NCI-H1105 (cell line): Measurements from ENCODE around the gene MTR.

Experiments
- DNase-seq: peaks from one replicate; lab custom pipeline; 2025; lab: John Stamatoyannopoulos, UW

Gene MTR

DNA sequence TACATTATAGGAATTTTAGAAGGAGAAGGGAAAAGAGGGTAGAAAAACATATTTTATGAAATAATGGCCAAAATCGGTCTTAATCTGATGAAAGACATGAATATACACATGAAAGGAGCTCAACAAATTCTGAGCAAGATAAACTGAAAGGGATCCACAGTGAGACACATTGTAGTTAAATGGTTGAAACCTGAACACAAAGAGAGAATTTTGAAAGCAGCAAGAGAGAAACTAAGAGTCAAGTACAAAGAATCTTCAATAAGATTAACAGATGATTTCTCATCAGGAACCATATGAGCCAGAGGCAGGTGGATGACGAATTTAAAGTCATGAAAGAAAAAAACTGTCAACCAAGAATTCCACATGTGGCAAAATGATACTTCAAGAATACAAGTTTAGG is 15.8 kb upstream of the MTR start:
- DNase-seq = no peak

DNA sequence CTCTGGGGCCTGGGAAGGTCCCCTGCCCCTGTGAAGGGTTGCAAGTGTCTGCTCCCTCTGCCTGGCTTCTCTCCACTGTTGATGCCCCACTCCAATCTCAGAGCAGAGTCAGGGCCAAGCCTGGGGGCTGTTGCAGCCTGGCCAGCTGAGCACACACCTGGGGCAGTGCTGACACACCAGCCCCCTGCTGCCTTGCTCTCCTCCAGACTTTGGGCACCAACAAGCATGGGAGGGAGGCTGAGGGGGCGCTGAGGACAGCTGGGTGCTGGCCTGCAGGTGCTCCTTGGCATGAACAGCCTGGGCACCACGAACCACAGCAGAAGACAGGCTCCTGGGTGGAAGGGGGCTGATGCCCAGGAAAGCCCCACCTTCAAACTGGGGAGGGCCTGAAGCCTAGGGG is 9.6 kb upstream of the MTR start:
- no peak for DNase-seq

DNA sequence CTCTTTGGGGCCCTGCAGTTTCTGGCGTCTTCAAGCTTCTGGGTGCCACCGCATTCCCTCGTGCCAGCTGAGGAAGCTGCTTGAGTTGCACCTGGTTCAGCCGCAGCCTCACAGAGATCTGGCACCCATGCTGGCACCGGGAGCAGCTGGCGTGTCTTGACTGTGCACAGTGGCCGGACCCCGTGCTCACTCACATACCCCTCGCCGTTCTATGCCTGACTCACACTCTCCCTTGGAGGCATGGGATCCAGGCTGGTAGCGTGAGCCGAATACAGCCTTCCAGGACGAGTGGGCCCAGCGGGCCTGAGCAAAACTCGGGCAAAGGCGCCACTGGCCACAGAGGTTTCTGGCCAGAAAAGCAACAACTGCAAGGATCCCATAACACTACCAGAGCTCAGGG is 8.6 kb upstream of the MTR start:
- DNase-seq = no peak

DNA sequence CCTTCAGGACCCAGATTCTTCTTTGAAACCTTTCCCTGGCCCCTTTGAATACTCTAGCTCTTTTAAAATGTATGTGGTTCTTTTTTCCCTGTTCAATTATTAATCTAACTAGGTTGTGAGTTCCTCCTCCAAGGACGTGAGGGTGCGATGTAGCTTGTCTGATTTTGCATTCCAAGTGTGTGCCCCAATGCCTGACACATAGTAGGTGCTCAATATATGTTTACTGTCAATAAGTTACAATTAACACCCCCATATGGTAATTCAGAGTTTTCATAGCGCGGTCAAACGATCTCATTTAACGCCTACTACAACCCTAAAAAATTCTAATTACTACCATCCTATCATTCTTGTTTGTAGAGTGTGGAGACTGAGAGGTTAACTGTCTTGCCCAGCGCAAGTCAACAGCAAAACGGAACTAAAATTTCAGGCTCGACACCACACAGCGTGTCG is 482 bp upstream of the MTR start:
- no peak for DNase-seq

DNA sequence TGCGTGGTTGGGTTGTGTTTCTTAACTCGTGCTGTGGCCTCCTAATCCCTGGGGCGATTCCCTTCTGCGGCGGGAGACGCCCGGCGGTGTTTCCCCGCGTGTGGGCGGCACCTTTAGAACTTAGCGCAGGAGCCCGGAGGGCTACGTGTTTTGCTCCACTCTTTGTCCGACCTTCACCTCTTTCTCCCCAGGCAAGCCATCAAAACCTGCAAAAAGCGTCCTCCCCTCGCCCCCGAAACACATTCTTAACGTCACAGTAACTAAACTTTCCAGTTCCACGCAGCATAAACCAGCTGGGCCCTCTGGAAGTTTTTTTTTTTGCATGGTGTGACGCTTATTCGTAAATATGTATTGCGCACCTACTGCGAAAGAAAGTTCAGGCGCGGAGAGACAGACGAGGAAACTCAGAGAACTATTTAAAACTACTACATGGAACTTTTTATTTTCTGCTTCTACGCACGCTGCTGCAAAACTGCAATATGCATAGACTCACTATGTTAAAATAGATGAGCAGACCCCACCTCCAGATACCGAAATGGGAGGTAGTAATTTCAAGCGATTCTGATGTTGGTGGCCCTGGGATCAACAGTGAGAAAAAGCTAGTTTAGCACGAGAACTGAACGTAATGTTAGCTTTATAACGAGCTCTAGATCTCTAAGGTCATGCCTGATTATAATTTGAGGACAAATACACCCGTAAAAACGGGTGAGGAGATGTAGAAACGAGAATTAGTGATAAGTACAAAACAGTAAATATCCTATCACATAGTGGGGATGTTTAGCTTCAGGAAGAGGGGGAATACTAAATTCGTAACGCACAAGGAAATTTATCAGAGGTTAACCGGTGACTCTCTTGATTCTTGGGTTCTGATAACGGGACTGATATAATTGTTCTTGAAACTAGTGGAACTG is 920 bp downstream of the MTR start:
- DNase-seq = no peak

DNA sequence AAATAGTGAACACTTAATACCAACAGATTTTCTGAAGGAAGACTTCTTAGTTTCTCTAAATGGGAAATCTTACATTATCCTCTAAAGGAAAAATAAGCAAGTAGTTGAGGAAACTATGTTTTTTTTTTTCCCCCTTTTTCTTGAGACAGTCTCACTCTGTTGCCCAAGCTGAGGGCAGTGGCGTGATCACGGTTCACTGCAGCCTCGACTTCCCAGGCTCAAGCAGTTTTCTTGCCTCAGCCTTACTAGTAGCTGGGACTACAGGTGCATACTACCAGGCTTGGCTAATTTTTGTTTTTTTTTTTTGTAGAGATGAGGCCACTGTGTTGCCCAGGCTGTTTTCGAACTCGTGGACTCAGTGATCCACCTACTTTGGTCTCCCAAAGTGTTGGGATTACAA is 3.9 kb downstream of the MTR start:
- DNase-seq = no peak

DNA sequence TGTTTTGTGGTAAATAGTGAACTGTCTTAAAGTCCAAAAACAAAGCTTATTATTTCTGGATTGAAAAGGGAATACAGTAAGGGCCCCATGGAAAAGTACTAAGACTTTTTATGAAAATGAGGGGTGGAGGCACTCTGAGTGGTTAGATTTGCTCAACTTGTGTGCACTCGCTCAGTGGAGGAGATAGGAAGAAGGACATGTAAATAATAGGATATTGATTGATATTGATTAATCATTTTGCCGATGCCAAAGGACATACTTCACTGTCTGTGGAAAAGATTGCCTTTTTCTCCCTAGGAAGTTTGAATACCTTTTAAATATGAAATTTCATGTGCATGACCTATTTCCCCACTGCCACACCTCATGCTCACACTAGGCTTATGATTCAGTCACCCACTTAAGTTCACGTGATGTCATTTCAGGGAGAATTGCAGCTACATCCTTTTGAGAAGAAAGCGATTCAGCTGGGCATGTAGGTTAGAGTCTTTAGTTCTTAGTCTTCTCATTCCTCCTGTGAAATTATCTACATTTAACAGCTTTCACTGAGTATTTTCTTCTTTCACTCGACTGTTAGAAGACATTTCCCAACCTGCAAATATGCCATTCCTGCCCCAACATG is 5.0 kb downstream of the MTR start:
- DNase-seq = no peak

DNA sequence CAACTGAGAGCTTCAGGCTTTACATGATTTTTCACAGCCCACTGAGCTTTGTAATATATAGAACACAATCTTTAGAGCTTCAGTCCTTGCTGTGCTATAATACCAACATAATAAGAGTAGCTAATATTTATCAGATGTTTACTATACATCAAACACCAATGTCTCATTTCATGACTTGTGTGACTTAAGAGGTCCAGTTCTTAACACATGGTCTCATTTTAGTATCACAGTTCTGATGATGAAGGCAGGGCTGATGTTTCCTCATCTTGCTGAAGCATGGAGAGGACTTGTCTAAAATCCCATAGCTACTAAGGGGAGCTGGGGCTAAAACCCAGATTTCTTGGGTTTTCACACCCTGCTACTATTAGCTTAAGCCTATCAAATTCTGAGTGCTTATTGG is 5.5 kb downstream of the MTR start:
- no peak for DNase-seq

DNA sequence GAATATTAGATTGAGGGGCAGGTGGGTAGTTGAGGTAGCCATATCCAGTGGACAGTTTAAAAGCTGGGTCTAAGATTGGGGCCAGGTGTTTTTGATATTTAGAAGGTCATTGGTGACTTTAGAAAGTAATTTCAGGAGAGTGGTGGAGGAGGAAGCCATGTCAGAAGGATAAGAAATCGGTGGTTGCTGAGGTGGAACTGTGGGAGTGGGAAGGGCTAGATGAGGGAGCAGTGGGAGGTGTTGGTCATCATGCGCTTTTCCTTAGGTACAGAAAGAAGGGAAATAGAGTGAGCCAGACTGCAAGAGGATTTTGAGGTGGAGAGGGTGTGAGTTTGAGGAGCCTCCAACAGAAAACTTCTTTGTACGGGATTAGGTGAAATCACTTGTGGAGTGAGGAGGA is 7.2 kb downstream of the MTR start:
- DNase-seq = no peak

DNA sequence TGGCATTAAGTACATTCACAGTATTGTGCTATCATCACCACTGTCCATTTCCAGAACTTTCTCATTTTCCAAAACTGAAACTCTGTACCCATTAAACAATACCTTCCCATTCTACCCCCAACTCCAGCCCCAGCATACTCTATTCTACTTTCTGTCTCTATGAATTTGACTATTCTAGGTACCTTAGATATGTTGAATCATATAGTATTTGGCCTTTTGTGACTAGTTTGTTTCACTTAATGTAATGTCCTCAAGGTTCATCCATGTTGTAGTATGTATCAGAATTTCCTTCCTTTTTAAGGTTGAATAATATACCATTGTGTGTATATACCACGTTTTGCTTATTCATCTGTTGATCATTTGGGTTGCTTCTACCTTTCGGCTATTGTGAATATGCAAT is 11.5 kb downstream of the MTR start:
- DNase-seq = no peak

DNA sequence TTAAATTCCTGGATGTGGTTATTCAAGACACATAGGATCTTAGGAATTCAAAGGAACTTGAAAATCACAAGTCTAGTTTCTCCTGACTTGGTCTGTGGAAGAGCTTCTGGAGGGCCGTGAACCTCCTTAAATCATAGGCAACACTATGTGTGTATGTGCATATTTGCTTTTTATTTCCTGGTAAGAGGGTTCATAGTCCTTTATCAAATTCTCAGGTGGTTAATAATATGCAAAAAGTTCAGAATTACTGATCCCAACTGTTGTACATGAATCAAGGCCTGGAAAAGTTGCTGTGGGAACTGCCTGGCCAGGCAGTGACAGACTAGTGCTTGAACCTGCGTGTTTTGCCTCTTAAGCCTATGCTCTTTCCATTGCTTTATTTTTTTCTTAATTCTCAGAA is 12.9 kb downstream of the MTR start:
- DNase-seq = no peak

DNA sequence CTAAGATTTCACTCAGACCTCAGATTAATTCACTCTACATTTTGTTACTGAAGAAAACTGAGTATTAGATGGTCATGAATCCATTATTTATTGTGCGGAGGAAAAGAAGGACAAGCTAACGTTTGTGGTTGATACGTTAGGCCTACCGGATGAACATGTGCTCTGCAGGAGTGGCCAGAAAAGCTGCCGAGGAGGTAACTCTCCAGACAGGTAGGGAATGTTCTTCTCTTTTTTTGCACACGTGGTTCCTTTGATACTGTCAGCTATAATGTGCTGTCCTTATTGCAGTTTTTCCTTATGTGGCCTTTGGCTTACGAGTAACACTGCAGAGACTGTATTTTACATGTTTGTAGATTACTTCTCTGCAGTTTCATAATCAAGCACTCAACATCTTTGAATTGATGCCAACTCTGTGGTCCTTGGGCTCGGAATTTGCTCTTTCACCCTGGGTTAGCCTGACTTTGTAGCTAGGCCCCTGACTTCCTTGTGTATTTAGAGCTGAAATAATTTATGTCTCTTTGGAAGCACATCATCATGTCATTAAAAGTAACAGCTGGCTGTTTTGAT is 13.6 kb downstream of the MTR start:
- peak; percentile 61 for DNase-seq

DNA sequence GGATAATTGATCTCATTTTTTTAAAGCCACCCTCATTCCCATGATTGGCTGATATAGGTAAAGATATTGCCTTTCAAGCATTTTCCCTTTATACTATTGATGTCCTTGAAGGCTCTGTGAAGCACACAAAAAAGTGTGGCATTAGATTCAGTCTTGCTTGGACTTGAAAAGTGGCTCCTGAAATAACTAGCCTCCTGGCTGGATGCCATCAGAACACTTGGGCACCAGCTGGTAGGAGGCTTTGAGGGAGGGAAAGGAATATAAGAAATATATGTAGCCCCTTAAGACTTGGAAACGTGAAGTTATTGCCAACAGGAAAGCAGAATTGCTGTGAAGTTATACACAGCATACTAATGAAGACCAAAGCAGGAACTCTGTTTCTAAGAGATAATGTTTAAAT is 14.1 kb downstream of the MTR start:
- peak; percentile 61 for DNase-seq

DNA sequence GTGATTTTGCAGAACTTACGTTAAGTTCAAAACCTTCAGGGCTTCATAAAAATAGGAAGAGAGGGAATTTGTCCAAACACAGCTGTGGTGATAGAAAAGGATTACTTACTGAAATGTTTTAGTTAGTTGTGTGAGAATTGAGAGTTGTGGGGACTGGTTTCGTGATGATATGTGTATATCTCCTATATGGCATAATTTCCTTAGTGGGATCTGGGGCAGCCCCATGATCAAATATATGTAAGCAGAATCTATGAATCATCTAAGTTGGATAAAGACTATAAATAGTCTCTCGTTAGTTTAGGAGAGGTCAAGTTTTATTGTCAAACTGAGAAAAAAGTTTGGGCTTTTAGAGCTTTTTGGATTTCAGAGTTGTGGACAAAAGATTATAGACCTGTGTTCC is 14.9 kb downstream of the MTR start:
- no peak for DNase-seq

DNA sequence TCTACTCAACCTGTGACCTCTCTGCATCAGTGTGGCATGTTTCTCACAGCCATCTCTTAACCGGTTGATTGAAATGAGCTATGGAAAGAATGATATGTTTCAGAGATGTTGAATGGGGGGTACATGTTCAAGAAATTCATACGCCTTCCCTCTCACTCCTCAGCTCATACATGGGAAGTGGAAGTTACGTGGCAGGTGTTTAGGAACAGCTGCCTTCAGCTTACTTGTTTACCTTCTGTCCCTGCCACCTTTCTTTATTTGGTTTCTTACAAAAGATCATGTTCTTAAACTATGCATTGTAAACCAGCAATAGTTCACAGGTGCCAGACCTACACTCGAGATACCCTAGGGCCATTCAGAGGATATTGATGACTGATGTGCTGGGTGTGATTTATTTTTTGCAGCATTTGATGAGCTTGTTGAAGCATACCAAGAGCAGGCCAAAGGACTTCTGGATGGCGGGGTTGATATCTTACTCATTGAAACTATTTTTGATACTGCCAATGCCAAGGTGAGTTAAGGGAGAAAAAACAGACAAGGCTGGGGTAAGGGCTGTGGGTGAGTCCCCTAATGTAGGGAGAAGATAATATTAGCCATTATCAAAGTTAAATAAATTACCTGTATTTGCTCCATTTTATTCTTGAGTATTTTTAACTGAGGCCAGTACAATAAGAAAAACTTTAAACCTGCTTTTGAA is 17.4 kb downstream of the MTR start:
- no peak for DNase-seq

DNA sequence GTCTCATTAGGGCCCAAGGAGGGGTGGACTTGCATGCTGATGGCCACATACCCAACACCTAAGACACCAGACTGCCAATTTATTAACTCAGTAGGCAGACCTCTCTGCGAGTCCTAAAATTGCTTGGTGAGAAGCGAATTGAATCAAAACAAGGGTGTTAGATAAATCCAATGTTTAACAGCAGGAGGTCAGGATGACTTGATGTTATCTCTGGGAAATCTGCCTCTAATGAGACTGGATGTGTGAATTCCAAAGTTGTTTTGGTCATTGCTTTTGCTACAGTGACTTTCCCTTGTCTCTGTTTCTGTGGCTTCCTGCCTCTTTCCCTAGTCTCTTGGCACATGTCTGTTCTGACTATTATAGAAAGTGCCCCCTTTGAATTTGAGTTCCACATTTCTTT is 20.8 kb downstream of the MTR start:
- no peak for DNase-seq

DNA sequence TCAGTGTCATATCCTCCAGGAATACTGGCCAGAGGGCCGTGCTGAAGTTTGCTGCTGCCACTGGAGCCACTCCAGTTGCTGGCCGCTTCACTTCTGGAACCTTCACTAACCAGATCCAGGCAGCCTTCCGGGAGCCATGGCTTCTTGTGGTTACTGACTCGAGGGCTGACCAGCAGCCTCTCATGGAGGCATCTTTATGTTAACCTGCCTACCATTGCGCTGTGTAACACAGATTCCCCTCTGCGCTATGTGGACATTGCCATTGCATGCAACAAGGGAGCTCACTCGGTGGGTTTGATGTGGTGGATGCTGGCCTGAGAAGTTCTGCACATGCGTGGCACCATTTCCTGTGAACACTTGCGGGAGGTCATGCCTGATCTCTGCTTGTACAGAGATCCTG is 24.8 kb downstream of the MTR start:
- DNase-seq = no peak

DNA sequence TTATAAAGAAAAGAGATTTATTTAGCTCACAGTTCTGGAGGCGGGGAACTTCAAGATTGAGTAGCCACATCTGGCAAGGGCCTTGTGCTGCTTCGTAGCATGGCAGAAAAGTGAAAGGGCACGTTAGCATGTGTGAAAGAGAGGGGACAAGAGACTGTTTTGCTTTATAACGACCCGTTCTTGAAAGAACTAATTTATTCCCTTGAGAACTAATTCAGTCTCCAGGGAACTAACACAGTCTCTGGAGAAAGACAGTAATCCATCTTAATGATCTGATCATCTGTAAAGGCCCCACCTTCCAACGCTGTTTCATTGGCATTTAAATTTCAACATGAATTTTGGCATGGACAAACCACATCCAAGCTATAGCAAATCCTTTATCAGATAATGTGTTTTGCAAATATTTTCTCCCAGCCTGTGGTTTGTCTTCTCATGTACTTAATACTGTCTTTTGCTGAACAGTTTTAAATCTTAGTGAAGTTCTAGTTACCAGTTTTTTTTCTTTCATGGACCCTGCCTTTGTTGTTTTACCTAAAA is 26.1 kb downstream of the MTR start:
- no peak for DNase-seq

DNA sequence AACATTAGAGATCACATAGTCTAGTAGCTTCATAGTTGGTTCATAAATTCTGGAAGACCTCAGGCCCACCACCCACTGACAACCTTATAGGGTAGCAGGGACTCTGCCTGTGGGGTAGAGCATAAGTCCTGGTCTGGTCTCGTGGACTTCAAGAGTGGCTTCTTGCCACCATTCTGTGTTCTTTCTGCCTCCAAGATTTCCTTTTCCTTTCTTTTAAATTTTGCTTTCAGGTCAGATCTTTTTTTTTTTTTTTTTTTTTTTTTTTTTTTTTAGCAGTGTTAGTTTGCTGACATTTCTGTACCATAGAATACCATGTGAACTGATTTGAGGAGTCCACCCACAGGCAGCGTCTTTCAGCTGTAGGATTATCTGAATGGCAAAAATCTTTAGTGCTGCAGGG is 28.5 kb downstream of the MTR start:
- no peak for DNase-seq

DNA sequence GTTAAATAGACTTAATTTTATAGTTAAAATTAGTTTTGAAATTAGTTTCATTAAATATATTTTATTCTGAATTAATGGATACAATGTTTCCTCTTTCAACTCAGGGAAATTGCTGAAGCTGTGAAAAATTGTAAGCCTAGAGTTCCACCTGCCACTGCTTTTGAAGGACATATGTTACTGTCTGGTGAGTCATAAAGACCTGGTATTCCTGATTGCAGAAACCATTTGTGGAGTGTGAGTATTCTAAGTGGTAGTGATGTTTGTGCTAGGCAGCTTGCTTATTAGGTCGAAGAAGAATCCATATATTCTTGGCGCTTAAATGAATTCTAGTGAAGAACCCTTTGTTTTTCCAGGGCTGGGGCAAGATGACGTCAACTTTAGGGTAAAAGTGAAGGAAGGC is 34.0 kb downstream of the MTR start:
- no peak for DNase-seq

DNA sequence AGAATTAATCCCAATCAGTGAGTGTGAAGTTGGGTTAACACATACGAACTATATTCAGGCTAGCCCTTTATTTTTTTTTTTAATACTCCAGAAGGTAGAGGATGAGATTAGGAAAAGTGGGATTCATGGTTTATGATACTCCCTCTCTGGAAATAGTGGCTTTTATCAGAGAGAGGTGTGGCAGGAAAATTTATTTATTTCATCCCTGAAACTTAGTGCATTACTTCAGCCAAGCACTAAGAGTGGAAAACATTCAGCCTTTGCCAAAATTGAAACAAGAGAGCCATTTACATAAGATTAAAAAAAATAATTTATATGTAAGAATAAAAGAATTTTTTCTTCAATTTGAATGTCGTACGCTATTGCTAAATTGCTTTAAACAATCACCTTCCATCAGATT is 35.0 kb downstream of the MTR start:
- DNase-seq = no peak

DNA sequence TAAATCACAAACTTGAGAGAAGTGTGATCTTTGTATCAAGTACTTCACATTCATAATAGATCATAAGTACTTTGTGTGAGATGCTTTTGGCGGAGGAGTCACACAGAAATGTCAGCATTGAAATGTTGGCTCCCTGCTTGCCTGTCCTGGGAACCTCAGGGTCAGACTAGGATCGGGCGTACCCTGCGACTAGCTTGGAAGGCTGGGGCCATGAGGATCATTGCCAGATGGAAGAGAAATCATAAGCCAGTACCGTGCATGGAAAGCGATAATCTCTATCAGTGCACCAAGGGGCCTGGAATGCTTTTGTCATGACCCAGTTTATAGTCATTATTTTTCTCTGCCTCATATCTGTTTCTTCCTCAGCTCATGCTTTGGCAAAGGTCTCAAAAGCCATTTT is 35.5 kb downstream of the MTR start:
- no peak for DNase-seq

DNA sequence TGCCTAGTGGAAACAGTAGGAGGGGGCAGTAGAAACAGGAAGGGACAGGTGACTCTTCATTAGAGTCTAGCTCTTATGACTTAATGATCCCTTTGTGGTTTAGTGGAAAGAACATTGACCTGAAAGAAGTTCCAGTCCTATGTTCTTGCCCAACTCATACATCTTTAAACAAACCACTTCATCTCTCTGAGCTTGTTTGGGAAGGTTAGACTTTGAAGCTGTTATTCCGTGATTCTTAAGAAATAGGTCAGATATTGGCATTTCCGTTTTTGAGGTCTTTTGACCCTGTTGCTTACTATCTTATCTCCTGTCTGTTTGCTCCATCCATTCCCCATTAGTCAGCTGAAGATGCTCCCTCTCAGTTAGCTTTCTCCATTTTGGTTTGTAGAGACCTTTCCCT is 38.5 kb downstream of the MTR start:
- DNase-seq = no peak
